GM12873 (cell line): Measurements from ENCODE around the gene HSD17B14.

Experiments used
- TF ChIP-seq, protein P1 (sequence below): IDR thresholded peaks from 2 replicates; pipeline ENCODE4 v1.5.1; 2012; ENCODE audit warnings: low read depth, mild to moderate bottlenecking, moderate library complexity, low read length, control low read depth; ENCODE audit not compliant: insufficient read depth; ENCODE audit errors: missing control alignments

Gene HSD17B14

DNA sequence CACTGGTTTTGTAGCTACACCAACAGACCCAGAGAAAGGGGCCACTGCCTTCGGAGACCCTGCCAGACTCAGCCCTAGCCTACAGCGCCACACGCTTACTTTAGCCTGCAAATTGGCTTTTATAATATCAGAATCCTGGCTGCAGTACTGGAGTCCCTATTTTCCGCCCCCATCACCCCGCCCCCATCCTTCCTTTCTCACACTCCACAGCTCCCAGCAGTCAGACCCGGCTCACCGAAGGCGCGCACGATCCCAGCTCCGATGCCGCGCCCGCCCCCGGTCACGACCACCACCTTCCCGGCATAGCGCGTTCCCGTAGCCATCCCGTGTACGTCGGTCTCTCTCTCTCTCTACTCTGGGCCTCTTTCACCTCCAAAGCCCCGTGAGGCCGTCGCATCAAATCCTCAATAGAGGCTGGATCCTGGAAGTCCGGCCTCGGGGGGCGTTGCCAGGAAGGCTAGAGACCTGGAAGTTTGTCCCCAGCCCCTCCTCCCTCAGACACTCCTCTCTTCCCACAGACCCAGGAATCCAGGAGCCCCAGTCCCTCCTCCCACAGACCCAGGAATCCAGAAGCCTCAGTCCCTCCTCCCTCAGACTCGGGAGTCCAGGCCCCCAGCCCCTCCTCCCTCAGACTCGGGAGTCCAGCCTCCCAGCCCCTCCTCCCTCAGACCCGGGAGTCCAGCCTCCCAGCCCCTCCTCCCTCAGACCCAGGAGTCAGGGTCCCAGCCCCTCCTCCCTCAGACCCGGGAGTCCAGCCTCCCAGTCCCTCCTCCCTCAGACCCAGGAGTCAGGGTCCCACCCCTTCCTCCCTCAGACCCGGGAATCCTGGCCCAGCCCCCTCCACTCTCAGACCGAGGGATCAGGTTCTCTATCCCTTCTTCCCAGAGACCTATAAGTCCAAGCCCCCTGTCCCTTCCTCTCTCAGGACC, at the start of gene HSD17B14:
HSD17B14 (minus strand) TSS at position 403 of the 929 bp plus-strand sequence; CDS start at position 323, 80 bp downstream.
- TF ChIP-seq, protein P1, sequence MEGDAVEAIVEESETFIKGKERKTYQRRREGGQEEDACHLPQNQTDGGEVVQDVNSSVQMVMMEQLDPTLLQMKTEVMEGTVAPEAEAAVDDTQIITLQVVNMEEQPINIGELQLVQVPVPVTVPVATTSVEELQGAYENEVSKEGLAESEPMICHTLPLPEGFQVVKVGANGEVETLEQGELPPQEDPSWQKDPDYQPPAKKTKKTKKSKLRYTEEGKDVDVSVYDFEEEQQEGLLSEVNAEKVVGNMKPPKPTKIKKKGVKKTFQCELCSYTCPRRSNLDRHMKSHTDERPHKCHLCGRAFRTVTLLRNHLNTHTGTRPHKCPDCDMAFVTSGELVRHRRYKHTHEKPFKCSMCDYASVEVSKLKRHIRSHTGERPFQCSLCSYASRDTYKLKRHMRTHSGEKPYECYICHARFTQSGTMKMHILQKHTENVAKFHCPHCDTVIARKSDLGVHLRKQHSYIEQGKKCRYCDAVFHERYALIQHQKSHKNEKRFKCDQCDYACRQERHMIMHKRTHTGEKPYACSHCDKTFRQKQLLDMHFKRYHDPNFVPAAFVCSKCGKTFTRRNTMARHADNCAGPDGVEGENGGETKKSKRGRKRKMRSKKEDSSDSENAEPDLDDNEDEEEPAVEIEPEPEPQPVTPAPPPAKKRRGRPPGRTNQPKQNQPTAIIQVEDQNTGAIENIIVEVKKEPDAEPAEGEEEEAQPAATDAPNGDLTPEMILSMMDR: no peak

DNA sequence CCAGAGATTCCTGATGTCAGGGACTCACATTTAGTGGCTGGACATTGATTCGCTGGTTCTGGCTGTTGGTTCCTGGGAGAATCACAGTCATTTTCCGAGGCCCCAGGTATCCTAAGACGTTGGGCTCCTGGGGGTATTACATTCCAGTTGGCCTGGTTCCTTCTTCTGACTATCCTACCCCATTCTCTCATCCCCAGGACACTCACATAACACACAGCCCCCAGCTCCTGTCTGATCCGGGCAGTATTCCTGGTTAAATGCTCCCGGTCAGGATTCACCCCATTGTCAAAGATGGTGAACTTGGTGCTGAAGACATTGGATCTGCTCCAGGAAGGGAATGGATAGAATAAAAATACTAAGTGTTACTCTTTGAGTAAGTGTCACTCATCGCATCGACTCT, 47.4 kb upstream of the HSD17B14 start:
- TF ChIP-seq, protein P1: no peak

DNA sequence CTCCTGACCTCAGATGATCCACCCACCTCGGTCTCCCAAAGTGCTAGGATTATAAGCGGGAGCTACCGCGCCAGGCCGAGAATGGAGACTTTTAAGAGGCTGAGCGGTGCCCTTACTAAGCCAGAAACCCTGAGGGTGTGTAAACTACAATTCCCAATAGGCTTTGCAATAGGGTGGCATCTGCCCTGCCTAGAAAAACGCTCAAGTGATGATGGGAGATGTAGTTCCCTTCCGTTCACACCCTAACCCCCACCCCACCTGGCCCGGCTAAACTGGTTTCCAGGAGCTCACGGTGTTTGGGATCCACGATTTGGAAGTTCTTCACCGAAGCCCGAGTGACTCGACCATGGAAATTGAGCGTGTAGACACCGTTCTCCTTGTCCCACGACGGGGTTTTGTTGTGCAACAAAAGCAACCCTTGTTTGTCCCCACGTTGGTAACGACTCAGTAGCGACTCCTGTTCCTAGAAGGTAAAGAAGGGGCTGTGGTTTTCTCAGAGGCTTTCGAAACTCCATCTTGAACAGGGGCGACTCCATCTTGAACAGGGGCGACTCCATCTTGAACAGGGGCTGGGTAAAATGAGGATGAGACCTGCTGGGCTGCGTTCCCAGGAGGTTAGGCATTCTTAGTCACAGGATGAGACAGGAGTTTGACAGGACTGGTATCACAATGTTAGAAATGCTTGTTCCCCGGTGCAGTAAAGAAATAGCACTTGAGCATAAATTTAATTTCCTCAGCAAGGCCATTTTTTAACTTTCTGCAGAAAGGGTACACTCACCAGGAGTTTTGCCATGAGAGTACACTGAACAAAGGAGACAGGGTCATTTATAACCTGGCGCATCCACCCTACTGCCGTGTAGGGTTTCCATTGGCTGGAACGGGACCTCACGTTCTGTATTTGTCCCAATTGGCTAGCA, 45.7 kb upstream of the HSD17B14 start:
- TF ChIP-seq, protein P1: no peak

DNA sequence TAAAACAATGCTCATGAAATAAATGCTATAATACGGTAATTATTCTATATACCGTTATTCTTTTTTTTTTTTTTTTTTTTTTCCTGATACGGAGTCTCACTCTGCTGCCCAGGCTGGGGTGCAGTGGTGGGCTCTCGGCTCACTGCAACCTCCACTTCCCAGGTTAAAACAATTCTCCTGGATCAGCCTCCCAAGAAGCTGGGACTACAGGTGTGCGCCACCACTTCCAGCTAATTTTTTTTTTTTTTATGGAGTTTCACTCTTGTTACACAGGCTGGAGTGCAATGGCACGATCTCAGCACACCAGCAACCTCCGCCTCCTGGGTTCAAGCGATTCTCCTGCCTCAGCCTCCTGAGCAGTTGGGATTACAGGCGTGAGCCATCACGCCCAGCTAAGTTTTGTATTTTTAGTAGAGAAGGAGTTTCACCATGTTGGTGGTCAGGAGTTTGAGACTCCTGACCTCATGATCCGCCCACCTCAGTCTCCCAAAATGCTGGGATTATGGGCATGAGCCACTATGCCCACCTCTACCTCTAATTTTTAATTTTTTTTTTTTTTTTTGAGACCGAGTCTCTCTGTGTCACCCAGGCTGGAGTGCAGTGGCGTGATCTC, 42.8 kb upstream of the HSD17B14 start:
- TF ChIP-seq, protein P1: no peak

DNA sequence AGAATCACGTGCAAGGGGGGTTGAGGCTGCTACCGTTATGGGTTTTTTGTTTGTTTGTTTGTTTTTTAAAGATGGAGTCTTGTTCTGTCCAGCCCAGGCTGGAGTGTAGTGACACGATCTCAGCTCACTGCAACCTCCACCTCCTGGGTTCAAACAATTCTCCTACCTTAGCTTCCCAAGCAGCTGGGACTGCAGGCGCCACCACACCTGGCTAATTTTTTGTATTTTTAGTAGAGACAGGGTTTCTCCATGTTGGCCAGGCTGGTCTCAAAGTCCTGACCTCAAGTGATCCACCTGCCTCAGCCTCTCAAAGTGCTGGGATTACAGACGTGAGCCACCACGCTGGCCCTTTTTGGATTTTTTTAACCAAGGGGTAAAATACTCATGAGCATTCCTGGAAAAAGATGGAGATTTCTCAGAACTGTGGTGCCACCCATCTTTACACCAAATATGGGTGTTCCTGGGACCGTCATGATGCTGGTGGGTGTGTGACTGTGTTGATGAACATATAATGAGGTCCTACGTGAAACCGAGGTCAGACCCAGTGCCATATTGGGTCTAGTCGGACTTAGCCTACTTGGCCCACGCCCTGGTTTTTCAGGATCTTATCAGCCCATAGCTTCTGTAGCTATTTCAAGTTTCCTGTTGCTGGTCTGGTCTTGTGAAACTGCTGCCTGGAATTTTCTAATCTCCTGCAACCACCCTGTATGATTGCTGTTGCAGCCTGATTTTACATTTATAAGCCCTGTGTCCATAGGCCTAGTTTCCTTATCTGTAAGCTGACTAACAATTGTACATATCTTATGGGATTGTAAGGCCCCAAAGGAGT, 42.1 kb upstream of the HSD17B14 start:
- TF ChIP-seq, protein P1: no peak

DNA sequence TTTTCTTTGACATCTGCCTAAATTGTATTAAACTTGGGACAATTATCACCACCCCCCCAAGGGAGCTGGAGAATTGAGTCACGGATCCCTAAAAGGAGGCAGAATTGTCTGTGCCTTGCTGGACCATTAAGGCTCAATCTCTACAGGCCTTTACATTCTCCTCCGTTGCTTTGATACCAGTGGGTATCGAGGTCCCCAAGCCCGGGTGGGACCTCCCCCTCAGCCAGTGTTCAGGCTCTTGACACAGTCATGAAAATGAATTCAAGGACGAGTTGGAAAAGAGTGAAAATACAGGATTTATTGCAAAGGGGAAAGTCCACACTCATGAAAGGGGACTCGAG, 41.5 kb upstream of the HSD17B14 start:
- TF ChIP-seq, protein P1: no peak
